Loucy (cell line): Measurements from ENCODE around the gene LYRM4.

Source experiments
- H2AFZ ChIP-seq: fragments of 200-600 bp; sonication (generic); 2 replicates; pipeline ENCODE4 v1.6.0; 2016; ENCODE audit warnings: antibody characterized with exemption, mild to moderate bottlenecking, low read length, moderate library complexity
- H3F3A ChIP-seq: fragments of 200-600 bp; 2 replicates; pipeline ENCODE4 v1.6.0; 2016; ENCODE audit warnings: antibody characterized with exemption, low read depth, mild to moderate bottlenecking
- H3K27me3 ChIP-seq: fragments of 200-600 bp; sonication (generic); 2 replicates; pipeline ENCODE4 v1.6.1; 2014; ENCODE audit warnings: low read length, mild to moderate bottlenecking; ENCODE audit not compliant: insufficient read depth, poor library complexity, severe bottlenecking
- H3K36me3 ChIP-seq: fragments of 200-600 bp; sonication (generic); 2 replicates; pipeline ENCODE4 v1.6.1; 2016; ENCODE audit warnings: low read length; ENCODE audit not compliant: insufficient read depth
- H3K4me1 ChIP-seq: fragments of 200-600 bp; sonication (generic); 2 replicates; pipeline ENCODE4 v1.5.1; 2014; ENCODE audit warnings: low read length, mild to moderate bottlenecking; ENCODE audit not compliant: insufficient read depth, poor library complexity, severe bottlenecking
- H3K4me2 ChIP-seq: fragments of 200-600 bp; sonication (generic); 2 replicates; pipeline ENCODE4 v1.6.0; 2014; ENCODE audit warnings: antibody characterized with exemption, low read length, low read depth, mild to moderate bottlenecking; ENCODE audit not compliant: poor library complexity, severe bottlenecking
- H3K4me3 ChIP-seq: fragments of 200-600 bp; sonication (generic); 2 replicates; pipeline ENCODE4 v1.5.1; 2014; ENCODE audit warnings: low read length, mild to moderate bottlenecking, mixed read lengths; ENCODE audit not compliant: poor library complexity, severe bottlenecking
- H3K79me2 ChIP-seq: fragments of 200-600 bp; sonication (generic); 2 replicates; pipeline ENCODE4 v1.6.1; 2014; ENCODE audit warnings: low read length; ENCODE audit not compliant: insufficient read depth
- H3K9ac ChIP-seq: fragments of 200-600 bp; sonication (generic); 2 replicates; pipeline ENCODE4 v1.6.0; 2014; ENCODE audit warnings: mild to moderate bottlenecking, low read depth, low read length, moderate library complexity; ENCODE audit not compliant: poor library complexity, severe bottlenecking
- H3K9me2 ChIP-seq: fragments of 200-600 bp; sonication (generic); replicated peaks from 2 replicates; pipeline ENCODE4 v1.6.1; 2016; ENCODE audit warnings: low read depth, low read length, mixed read lengths
- H3K9me3 ChIP-seq: fragments of 200-600 bp; sonication (generic); 2 replicates; pipeline ENCODE4 v1.6.1; 2014; ENCODE audit warnings: mild to moderate bottlenecking, antibody characterized with exemption, low read length, low read depth; ENCODE audit not compliant: insufficient read depth
- H4K20me1 ChIP-seq: fragments of 200-600 bp; sonication (generic); 2 replicates; pipeline ENCODE4 v1.6.0; 2014; ENCODE audit warnings: antibody characterized with exemption, low read length, mild to moderate bottlenecking; ENCODE audit not compliant: insufficient read depth, poor library complexity, severe bottlenecking
- CTCF ChIP-seq: fragments of 200-600 bp; sonication (generic); conservative IDR thresholded peaks from 2 replicates; pipeline ENCODE4 v1.5.1; 2014; ENCODE audit warnings: mild to moderate bottlenecking, antibody characterized with exemption, low read length
- EZH2phosphoT487 ChIP-seq: fragments of 200-600 bp; IDR thresholded peaks from 2 replicates; pipeline ENCODE4 v1.6.1; 2018; ENCODE audit warnings: antibody characterized with exemption, mild to moderate bottlenecking, moderate library complexity, borderline replicate concordance

The LYRM4 gene

GRCh38 chr6:5184878-5185277, 75.9 kb downstream of the LYRM4 start:
- no peak overlapping the region for H3K4me3 ChIP-seq
- no peaks in the 10 kb centered on the region for H3K36me3 ChIP-seq
- H3K9me2 ChIP-seq: no peaks in the 10 kb centered on the region
- no peaks in the 10 kb centered on the region for H4K20me1 ChIP-seq
- no peaks in the 10 kb centered on the region for H3K4me1 ChIP-seq
- H3F3A ChIP-seq: no peaks in the 10 kb centered on the region
- TF ChIP-seq CTCF (no peak), EZH2phosphoT487 (no peak)
- H2AFZ ChIP-seq: no peak overlapping the region
- H3K27me3 ChIP-seq: no peaks in the 10 kb centered on the region
- H3K9ac ChIP-seq: no peak overlapping the region
- H3K4me2 ChIP-seq: no peak overlapping the region
- no peaks in the 10 kb centered on the region for H3K9me3 ChIP-seq
- H3K79me2 ChIP-seq: no peaks in the 10 kb centered on the region

- Histone ChIP-seq H3K9me2 (no peaks in the 10 kb centered on the region), H3K9ac (no peak overlapping the region), H3K4me2 (no peak overlapping the region), H3K9me3 (no peaks in the 10 kb centered on the region), H3K4me3 (no peak overlapping the region), H2AFZ (no peak overlapping the region), H3F3A (no peaks in the 10 kb centered on the region), H3K79me2 (no peaks in the 10 kb centered on the region), H4K20me1 (no peaks in the 10 kb centered on the region), H3K27me3 (no peaks in the 10 kb centered on the region), H3K4me1 (no peaks in the 10 kb centered on the region), H3K36me3 (no peaks in the 10 kb centered on the region)
- TF ChIP-seq EZH2phosphoT487 (no peak), CTCF (peak; percentile 47)
Observed at GRCh38 chr6:5184218-5184617, 76.5 kb downstream of the LYRM4 start.

- H4K20me1 ChIP-seq: no peaks in the 10 kb centered on the region
- H3K9me2 ChIP-seq: no peaks in the 10 kb centered on the region
- H2AFZ ChIP-seq: no peak overlapping the region
- H3K27me3 ChIP-seq: no peaks in the 10 kb centered on the region
- H3F3A ChIP-seq: no peaks in the 10 kb centered on the region
- H3K4me1 ChIP-seq: peaks cover under 1% of the 10 kb centered on the region
- H3K9me3 ChIP-seq: no peaks in the 10 kb centered on the region
- no peak overlapping the region for H3K4me2 ChIP-seq
- no peaks in the 10 kb centered on the region for H3K36me3 ChIP-seq
- TF ChIP-seq CTCF (no peak), EZH2phosphoT487 (no peak)
- H3K79me2 ChIP-seq: no peaks in the 10 kb centered on the region
- H3K4me3 ChIP-seq: no peak overlapping the region
- no peak overlapping the region for H3K9ac ChIP-seq
Observed at GRCh38 chr6:5181510-5182317, 79.0 kb downstream of the LYRM4 start.
